ENCODE measurements around the gene ZBTB34.

DNA sequence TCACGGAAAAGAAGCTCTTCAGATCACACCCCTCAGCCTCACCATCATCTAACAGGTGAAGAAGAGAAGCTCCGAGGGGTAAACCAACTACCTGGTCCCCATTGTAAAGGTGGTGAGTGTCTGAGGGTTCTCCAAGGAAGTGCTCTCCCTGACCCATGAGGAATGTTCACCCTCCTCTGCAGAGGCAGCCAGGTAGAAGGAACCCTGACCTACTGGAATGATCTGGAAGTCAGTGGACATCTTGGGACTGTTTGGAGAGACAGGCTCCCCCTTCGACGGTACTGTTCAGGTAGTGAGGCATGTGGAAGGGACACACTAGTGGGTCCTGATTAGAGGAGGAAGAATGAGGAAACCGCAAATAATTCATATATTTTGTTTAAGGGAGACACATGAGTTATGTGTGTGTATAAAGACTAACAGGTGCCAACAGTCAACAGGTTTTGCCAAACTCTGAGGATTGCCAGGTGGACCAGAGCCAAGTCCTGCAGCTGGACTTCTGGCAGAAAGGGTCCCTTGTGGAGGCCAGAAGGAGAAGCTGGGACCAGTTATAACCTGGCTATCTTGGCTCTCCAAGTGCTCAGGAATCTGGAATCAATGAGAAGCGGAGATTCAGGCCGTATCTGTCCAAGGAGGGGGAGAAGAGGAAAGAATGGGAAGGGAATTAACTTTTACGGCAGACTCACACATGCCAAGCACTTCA, 3.0 kb upstream of the ZBTB34 start:
- TF ChIP-seq CTCF (IDR thresholded peaks at IDR 0.05) (no peak), POLR2A (IDR thresholded peaks at IDR 0.05) (no peak)

All from prostate gland (tissue), 2 donors.